GM12873 (cell line): ENCODE measurements around the gene PROCA1.

Experiments
- TF ChIP-seq, protein P1 (sequence below): IDR thresholded peaks from 2 replicates; pipeline ENCODE4 v1.5.1; 2012; ENCODE audit warnings: low read depth, mild to moderate bottlenecking, moderate library complexity, low read length, control low read depth; ENCODE audit not compliant: insufficient read depth; ENCODE audit errors: missing control alignments

PROCA1 gene

DNA sequence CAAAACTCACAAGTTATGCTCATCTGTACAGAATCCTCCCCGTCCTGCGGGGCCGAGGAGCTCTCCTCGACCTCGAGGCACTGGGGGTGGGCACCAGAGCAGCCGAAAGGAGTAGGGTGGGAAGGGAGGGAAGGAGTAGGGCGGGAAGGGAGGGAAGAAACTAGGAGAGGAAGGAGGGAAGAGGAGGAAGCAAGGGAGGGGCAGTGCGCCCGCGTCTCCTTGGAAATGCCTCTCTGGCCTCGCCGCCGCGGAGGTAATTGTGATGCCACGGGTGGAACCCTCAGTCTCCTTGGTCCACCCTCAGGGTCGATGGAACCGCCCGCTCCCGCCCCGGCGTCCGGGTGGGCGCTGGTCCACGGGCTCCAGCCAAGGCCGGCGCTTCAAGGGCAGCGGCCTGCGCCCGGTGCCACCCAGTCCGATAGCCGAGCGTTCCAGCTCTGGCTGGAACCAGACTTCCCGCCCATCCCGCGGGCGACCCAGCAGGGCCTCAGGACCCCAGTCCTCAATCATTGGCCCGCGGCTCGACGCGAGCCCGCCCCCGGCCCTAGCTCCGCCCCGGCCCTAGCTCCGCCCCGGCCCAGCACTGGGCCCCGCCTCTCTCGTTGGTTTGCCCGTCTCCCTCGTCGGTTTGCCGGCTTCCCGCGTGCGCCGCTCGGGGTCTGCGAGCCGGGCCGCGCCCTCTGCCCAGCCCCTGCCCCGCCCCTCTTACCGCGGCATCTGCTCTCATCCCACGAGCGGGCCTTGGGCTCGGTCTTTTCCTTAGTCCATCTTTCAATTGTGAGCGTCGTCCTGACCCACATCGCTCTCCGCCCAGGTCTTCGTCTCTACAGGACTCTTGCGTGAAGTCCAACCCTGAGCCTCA is 596 bp downstream of the PROCA1 start:
- TF ChIP-seq, protein P1, sequence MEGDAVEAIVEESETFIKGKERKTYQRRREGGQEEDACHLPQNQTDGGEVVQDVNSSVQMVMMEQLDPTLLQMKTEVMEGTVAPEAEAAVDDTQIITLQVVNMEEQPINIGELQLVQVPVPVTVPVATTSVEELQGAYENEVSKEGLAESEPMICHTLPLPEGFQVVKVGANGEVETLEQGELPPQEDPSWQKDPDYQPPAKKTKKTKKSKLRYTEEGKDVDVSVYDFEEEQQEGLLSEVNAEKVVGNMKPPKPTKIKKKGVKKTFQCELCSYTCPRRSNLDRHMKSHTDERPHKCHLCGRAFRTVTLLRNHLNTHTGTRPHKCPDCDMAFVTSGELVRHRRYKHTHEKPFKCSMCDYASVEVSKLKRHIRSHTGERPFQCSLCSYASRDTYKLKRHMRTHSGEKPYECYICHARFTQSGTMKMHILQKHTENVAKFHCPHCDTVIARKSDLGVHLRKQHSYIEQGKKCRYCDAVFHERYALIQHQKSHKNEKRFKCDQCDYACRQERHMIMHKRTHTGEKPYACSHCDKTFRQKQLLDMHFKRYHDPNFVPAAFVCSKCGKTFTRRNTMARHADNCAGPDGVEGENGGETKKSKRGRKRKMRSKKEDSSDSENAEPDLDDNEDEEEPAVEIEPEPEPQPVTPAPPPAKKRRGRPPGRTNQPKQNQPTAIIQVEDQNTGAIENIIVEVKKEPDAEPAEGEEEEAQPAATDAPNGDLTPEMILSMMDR: no peak

DNA sequence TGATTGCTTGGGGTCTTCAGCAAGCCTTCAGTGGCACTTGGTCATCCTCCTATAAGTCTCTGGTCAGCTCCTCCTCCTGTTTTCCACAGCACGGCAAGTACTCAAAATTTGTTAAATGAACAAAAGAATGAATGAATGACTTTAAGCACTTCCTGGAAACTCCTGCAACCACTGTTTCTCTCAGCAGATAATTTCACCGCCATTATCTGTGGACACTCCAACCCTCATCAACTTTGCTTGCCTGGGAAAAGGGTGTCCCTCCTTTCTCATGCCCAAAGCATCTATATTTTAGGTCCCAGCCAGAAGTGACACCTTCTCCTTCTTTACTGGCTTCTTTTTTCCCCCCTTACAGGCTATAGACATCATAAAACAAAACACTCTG is 4.4 kb downstream of the PROCA1 start:
- TF ChIP-seq, protein P1: no peak

GRCh38 chr17:28706471-28707338 is 5.0 kb downstream of the PROCA1 start:
- TF ChIP-seq, protein P1: no peak

DNA sequence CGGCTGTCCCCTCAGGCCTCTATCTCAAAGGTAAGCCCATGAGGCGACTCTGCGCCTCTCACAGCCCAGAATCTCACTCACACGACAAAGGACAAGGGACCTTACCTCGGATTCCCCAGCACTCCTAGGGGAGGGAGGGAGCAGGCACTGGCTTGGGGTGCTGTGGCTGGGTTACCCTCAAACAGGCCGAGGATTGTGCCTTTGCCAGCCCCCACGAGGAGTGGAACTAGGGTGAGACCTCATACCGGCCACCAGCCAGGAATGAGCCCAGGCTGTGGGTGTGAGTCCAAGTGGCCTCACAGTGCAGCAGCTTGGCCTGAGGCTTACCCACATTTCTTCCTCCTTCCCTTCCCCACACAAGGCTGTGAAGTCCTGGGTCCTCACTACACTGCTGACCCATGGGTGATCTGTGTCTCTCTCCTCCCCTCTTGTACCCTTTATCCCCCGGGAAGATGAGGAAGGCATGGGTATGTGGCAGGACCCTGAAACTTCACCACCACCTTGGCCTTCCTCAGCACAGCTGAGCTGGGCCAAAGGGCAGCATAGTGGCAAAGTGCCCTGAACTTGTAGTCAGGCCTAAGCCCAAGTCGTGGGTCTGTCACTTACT is 5.9 kb downstream of the PROCA1 start:
- TF ChIP-seq, protein P1: no peak

DNA sequence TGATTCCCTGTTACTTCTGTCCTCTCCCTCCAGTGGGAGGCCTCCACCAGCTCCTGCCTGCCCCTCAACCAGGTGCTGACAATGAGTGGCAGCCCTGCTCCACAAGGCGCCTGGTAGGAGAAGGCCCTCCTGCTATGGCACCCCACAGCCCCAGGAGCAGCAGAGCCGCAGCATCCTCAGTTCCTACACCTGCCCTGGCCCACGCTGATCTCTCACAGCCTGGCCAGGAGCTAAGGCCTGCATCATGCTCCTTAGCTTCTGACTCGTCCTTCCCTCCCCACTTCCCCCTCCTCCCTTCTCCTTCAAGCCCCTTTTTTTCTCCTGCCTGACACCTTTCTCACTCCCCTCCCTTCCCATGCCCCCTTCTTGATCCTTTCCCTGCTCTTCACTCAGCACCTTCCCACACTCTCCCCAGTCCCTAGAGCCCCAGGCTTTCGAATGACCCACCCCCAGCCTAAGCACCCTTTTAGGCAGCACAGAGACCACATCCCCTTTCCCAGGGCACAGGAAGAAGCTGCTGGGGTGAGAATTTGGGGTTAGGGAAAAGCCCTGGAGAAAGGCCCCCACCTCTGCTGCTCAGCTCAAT is 6.5 kb downstream of the PROCA1 start:
- TF ChIP-seq, protein P1: no peak

DNA sequence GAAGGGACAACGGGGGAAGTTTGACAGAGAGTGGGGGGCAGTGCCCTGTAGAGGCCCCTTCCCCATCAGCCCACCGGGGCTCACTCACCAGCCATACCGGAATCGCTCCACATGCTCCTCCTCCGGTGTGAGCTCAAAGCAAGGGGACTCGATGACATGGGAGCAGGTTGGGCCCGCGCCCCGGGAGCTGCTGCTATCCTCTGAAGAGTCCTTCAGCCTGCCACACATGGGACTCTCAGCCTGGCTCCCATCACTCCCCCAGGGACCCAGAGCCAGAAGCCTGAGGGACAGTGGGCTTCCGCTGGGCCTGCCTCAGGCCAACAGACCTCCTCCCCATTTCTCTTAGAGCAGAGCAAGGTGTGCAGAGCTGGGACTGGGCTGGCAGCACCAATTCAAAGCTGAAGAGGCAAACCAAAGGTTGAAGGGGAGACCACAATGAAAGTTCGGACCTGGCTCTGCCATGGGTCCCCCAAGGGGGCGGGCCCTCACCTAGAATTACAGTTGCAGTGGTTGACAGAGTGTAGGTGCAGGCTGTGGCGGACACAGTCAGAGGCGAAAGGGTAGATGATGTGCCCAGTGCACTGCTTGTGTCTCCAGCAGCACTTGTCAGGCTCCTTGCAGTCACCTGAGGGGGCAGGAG is 7.3 kb downstream of the PROCA1 start:
- TF ChIP-seq, protein P1: no peak
